Measurements from ENCODE around the gene CMTM1.

CMTM1 gene

DNA sequence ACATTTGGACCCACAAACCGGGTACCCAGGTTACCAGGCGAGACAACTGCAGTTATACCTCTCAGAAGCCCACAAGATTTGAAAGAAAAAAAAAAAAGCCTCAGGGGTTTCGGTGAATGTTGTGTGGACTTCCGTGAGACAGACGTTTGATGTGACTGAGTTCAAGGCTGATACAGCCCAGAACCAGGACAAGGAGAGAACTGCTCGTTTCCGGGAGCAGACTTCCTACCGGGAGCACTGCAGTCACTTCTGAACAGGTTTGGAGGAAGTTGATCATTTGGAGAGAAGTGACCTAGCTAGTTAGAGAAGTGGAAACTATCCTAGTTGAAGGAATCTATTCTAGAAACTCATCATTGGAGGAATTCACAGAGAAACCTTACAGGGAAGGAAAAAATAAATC is 13.0 kb upstream of the CMTM1 start:
- Histone ChIP-seq H3K27ac (ENCODE audit: low read depth, low read length) (no peak overlapping the region), H3K4me3 (ENCODE audit: low read length) (peak overlapping the region; percentile 81), H3K36me3 (ENCODE audit: control insufficient read depth, low read length) (peaks cover 23% of the 10 kb centered on the region), H3K9me3 (ENCODE audit: control insufficient read depth, insufficient read depth, low read length) (no peaks in the 10 kb centered on the region), H3F3A (ENCODE audit: control insufficient read depth, insufficient read depth) (peaks cover 12% of the 10 kb centered on the region), H3K9me2 (replicated peaks; ENCODE audit: control insufficient read depth, low read length) (no peaks in the 10 kb centered on the region), H3K79me2 (ENCODE audit: control insufficient read depth, low read length) (peaks cover 37% of the 10 kb centered on the region), H3K4me1 (ENCODE audit: control insufficient read depth, low read length) (peaks cover 61% of the 10 kb centered on the region), H3K27me3 (ENCODE audit: control insufficient read depth, low read length) (no peaks in the 10 kb centered on the region), H3K4me2 (ENCODE audit: low read length) (peak overlapping the region; percentile 88), H4K20me1 (ENCODE audit: control insufficient read depth, insufficient read depth, low read depth, low read length) (no peaks in the 10 kb centered on the region)
- TF ChIP-seq EZH2phosphoT487 (IDR thresholded peaks at IDR 0.05; ENCODE audit: borderline replicate concordance, low read length), result no peak
- TF ChIP-seq, protein P1, sequence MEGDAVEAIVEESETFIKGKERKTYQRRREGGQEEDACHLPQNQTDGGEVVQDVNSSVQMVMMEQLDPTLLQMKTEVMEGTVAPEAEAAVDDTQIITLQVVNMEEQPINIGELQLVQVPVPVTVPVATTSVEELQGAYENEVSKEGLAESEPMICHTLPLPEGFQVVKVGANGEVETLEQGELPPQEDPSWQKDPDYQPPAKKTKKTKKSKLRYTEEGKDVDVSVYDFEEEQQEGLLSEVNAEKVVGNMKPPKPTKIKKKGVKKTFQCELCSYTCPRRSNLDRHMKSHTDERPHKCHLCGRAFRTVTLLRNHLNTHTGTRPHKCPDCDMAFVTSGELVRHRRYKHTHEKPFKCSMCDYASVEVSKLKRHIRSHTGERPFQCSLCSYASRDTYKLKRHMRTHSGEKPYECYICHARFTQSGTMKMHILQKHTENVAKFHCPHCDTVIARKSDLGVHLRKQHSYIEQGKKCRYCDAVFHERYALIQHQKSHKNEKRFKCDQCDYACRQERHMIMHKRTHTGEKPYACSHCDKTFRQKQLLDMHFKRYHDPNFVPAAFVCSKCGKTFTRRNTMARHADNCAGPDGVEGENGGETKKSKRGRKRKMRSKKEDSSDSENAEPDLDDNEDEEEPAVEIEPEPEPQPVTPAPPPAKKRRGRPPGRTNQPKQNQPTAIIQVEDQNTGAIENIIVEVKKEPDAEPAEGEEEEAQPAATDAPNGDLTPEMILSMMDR (IDR thresholded peaks at IDR 0.05; ENCODE audit: low read depth, low read length, poor library complexity, severe bottlenecking), result no peak

DNA sequence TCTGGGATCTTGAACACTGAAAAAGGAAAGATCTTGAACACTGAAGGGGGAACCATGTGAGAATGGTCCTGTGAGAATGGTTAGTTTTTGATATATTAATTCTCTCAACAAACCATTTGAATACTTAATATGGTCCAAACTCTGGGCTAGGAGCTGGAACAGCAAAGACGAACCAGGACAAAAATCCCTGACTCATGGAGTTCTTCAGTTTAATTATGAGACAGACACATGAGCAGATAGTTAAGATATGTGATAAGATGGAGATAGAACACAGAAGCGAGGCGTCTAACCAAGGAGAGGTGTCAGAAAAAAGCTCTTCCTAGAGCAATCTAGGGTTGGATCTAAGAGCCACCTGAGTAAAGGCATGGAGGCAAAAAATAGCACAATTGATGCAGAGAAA is 12.2 kb upstream of the CMTM1 start:
- TF ChIP-seq EZH2phosphoT487 (IDR thresholded peaks at IDR 0.05; ENCODE audit: borderline replicate concordance, low read length), result no peak
- TF ChIP-seq, protein P1 (IDR thresholded peaks at IDR 0.05; ENCODE audit: low read depth, low read length, poor library complexity, severe bottlenecking), result no peak
- Histone ChIP-seq H3K4me3 (ENCODE audit: low read length) (peak overlapping the region; percentile 81), H3K9me2 (replicated peaks; ENCODE audit: control insufficient read depth, low read length) (no peaks in the 10 kb centered on the region), H3K4me1 (ENCODE audit: control insufficient read depth, low read length) (peaks cover 53% of the 10 kb centered on the region), H3K4me2 (ENCODE audit: low read length) (peak overlapping the region; percentile 88), H3K27me3 (ENCODE audit: control insufficient read depth, low read length) (no peaks in the 10 kb centered on the region), H3K36me3 (ENCODE audit: control insufficient read depth, low read length) (peaks cover 29% of the 10 kb centered on the region), H4K20me1 (ENCODE audit: control insufficient read depth, insufficient read depth, low read depth, low read length) (no peaks in the 10 kb centered on the region), H3K79me2 (ENCODE audit: control insufficient read depth, low read length) (peaks cover 40% of the 10 kb centered on the region), H3K27ac (ENCODE audit: low read depth, low read length) (no peak overlapping the region), H3F3A (ENCODE audit: control insufficient read depth, insufficient read depth) (peaks cover 6% of the 10 kb centered on the region), H3K9me3 (ENCODE audit: control insufficient read depth, insufficient read depth, low read length) (no peaks in the 10 kb centered on the region)

DNA sequence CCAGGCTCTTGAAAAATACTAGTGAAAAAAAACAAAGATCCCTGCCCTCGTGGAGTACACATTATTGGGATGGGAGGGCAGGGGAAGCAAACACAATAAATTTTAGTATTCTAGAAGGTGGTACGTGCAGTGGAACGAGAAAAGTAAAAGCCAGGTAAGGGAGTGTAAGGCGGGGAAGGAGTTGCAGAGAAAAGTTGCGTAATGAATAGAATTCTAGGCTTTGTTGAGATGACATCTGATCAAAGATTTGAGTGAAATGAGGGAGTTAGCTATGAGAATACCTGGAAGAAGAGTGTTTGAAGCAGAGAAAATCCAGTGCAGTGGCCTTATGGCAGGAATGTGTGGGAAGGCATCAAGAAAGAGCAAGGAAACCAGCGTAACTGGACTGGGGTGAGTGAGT is 11.7 kb upstream of the CMTM1 start:
- Histone ChIP-seq H3K36me3 (ENCODE audit: control insufficient read depth, low read length) (peaks cover 34% of the 10 kb centered on the region), H3K27ac (ENCODE audit: low read depth, low read length) (no peak overlapping the region), H3K4me3 (ENCODE audit: low read length) (no peak overlapping the region), H3K4me2 (ENCODE audit: low read length) (peak overlapping the region; percentile 88; the same call in 1 of the 2 replicates), H3K9me2 (replicated peaks; ENCODE audit: control insufficient read depth, low read length) (no peaks in the 10 kb centered on the region), H3K4me1 (ENCODE audit: control insufficient read depth, low read length) (peaks cover 49% of the 10 kb centered on the region), H4K20me1 (ENCODE audit: control insufficient read depth, insufficient read depth, low read depth, low read length) (no peaks in the 10 kb centered on the region), H3F3A (ENCODE audit: control insufficient read depth, insufficient read depth) (peaks cover 4% of the 10 kb centered on the region), H3K9me3 (ENCODE audit: control insufficient read depth, insufficient read depth, low read length) (no peaks in the 10 kb centered on the region), H3K27me3 (ENCODE audit: control insufficient read depth, low read length) (no peaks in the 10 kb centered on the region), H3K79me2 (ENCODE audit: control insufficient read depth, low read length) (peaks cover 40% of the 10 kb centered on the region)
- no peak for TF ChIP-seq EZH2phosphoT487 (IDR thresholded peaks at IDR 0.05; ENCODE audit: borderline replicate concordance, low read length)
- TF ChIP-seq, protein P1 (IDR thresholded peaks at IDR 0.05; ENCODE audit: low read depth, low read length, poor library complexity, severe bottlenecking), result no peak
